OCI-LY7 (cell line): ENCODE results near the gene TCEA3.

Experiments used
- EZH2phosphoT487 ChIP-seq: fragments of 200-600 bp; sonication (generic); IDR thresholded peaks from 2 replicates; pipeline ENCODE4 v1.6.1; 2018; ENCODE audit warnings: low read depth, borderline replicate concordance, mild to moderate bottlenecking, mixed run types, antibody characterized with exemption, low read length, moderate library complexity, mixed read lengths
- TF ChIP-seq, protein P1 (sequence below): fragments of 200-600 bp; sonication (generic); conservative IDR thresholded peaks from 2 replicates; pipeline ENCODE4 v1.5.1; 2014; ENCODE audit warnings: mild to moderate bottlenecking, antibody characterized with exemption, low read length, moderate library complexity, mixed read lengths

DNA sequence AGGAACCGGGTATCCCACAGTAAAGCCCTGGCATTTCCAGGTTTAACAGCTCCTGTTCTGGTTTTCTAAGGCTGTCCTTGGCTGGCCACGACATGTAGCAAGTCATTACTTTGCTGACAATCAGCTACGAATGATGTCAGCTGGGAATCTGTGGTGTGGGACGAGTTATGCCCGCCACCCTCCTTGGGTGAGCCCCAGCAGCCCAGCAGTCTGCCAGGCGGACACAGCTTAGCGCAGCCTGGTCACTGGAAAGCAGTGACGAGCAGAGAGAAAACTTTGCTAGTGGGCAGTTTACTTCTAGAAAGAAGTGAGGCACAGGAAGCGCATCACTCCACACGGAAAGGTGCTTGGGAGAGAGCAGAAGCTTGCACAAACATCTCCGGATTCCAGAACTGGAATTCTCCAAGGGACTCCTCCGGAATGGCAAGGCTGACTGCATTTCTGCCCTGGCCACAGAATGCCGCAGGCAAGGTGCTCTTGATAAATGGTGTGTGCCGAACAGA is 39.4 kb downstream of the TCEA3 start:
- TF ChIP-seq, protein P1, sequence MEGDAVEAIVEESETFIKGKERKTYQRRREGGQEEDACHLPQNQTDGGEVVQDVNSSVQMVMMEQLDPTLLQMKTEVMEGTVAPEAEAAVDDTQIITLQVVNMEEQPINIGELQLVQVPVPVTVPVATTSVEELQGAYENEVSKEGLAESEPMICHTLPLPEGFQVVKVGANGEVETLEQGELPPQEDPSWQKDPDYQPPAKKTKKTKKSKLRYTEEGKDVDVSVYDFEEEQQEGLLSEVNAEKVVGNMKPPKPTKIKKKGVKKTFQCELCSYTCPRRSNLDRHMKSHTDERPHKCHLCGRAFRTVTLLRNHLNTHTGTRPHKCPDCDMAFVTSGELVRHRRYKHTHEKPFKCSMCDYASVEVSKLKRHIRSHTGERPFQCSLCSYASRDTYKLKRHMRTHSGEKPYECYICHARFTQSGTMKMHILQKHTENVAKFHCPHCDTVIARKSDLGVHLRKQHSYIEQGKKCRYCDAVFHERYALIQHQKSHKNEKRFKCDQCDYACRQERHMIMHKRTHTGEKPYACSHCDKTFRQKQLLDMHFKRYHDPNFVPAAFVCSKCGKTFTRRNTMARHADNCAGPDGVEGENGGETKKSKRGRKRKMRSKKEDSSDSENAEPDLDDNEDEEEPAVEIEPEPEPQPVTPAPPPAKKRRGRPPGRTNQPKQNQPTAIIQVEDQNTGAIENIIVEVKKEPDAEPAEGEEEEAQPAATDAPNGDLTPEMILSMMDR, result no peak
- TF ChIP-seq EZH2phosphoT487, result no peak
